Activated CD8-positive, alpha-beta memory T cell treated with anti-CD3 and anti-CD28 coated beads, Interleukin-2, amount 50 U/mL, for 24 hours (primary cell): ENCODE data around the gene ZCWPW2.

Source experiments
- DNase-seq: peaks from one replicate; pipeline ENCODE4 v3.0.0-alpha.2; 2020; ENCODE audit errors: extremely low read depth

ZCWPW2 gene

GRCh38 chr3:28575100-28575745 lies 226.7 kb downstream of the ZCWPW2 start:
- no peak for DNase-seq
